ENCODE data around the gene CACNA2D4.

- TF ChIP-seq POLR2A (IDR thresholded peaks at IDR 0.05; ENCODE audit: low read depth, low read length) (no peak), POLR2AphosphoS5 (IDR thresholded peaks at IDR 0.05; ENCODE audit: low read depth, low read length) (no peak), TAF1 (IDR thresholded peaks at IDR 0.05; ENCODE audit: low read depth, low read length) (no peak), POU2F2 (IDR thresholded peaks at IDR 0.05; ENCODE audit: low read depth, low read length) (no peak), PAX5 (IDR thresholded peaks at IDR 0.05; ENCODE audit: insufficient read depth, low read length, severe bottlenecking) (no peak)
These were observed 43.9 kb upstream of the CACNA2D4 start for GRCh38 chr12:1962051-1963020.

Measured in GM12891 (cell line).